OCI-LY7 (cell line): ENCODE data around the gene USP43. TPM values are rescaled to one million over a fixed set of nuclear protein-coding genes. Genes with fewer than 3 reads are reported as not detected.

ENCODE experiments used
- BruUV-seq: library from RNA; stranded (reverse); fragments of 400-500 nt; replicated peaks from 2 replicates; lab custom pipeline; 2021; lab: Mats Ljungman, UMichigan
- CTCF ChIA-PET: fragments of 300-600 bp; sonication (Branson Sonifier 250); formaldehyde crosslinking; loops from one replicate; lab custom pipeline; 2022; ENCODE audit warnings: antibody characterized with exemption; ENCODE audit not compliant: unreplicated experiment; lab: Charles Lee
- POLR2A ChIA-PET: fragments of 300-600 bp; sonication (Branson Sonifier 250); formaldehyde crosslinking; loops from one replicate; lab custom pipeline; 2022; ENCODE audit warnings: antibody characterized with exemption; lab: Charles Lee
- DNase-seq: peaks from one replicate; pipeline ENCODE4 v3.0.0-alpha.2; 2015; ENCODE audit warnings: low spot score
- H2AFZ ChIP-seq: fragments of 200-600 bp; sonication (generic), shearing (Covaris generic); 2 replicates; pipeline ENCODE4 v1.6.1; 2014; ENCODE audit warnings: mild to moderate bottlenecking, antibody characterized with exemption, low read length, moderate library complexity
- H3K27ac ChIP-seq: fragments of 200-600 bp; sonication (generic); 2 replicates; pipeline ENCODE4 v1.5.1; 2014; ENCODE audit warnings: mixed run types, low read depth, mild to moderate bottlenecking, moderate library complexity, low read length, inconsistent platforms; ENCODE audit not compliant: poor library complexity, severe bottlenecking
- H3K36me3 ChIP-seq: fragments of 200-600 bp; sonication (generic); 2 replicates; pipeline ENCODE4 v1.6.1; 2014; ENCODE audit warnings: mild to moderate bottlenecking, antibody characterized with exemption, low read length, moderate library complexity, mixed read lengths; ENCODE audit not compliant: insufficient read depth
- H3K4me1 ChIP-seq: fragments of 200-600 bp; sonication (generic); 2 replicates; pipeline ENCODE4 v1.5.1; 2014; ENCODE audit warnings: mild to moderate bottlenecking, low read length; ENCODE audit not compliant: insufficient read depth, poor library complexity, severe bottlenecking
- H3K4me2 ChIP-seq: fragments of 200-600 bp; sonication (generic); 2 replicates; pipeline ENCODE4 v1.6.1; 2014; ENCODE audit warnings: mild to moderate bottlenecking, low read length
- H3K4me3 ChIP-seq: fragments of 200-600 bp; sonication (generic); 2 replicates; pipeline ENCODE4 v1.5.1; 2014; ENCODE audit warnings: mild to moderate bottlenecking, low read depth, low read length; ENCODE audit not compliant: poor library complexity, severe bottlenecking
- H3K79me2 ChIP-seq: fragments of 200-600 bp; sonication (generic); 2 replicates; pipeline ENCODE4 v1.6.1; 2016; ENCODE audit warnings: low read depth, mild to moderate bottlenecking, low read length, moderate library complexity, mixed read lengths; ENCODE audit not compliant: insufficient read depth
- H3K9me2 ChIP-seq: fragments of 200-600 bp; sonication (generic); 2 replicates; pipeline ENCODE4 v1.6.1; 2016; ENCODE audit warnings: mild to moderate bottlenecking, low read length, mixed read lengths; ENCODE audit not compliant: insufficient read depth
- H3K9me3 ChIP-seq: fragments of 200-600 bp; sonication (generic); 2 replicates; pipeline ENCODE4 v1.6.1; 2014; ENCODE audit warnings: mild to moderate bottlenecking, mixed run types, low read length, mixed read lengths
- H4K20me1 ChIP-seq: fragments of 200-600 bp; sonication (generic); 2 replicates; pipeline ENCODE4 v1.6.1; 2014; ENCODE audit warnings: mild to moderate bottlenecking, antibody characterized with exemption, low read length, moderate library complexity, mixed read lengths; ENCODE audit not compliant: insufficient read depth
- CTCF ChIP-seq: fragments of 200-600 bp; sonication (generic); conservative IDR thresholded peaks from 2 replicates; pipeline ENCODE4 v1.5.1; 2014; ENCODE audit warnings: mild to moderate bottlenecking, antibody characterized with exemption, low read length, moderate library complexity, mixed read lengths
- EZH2phosphoT487 ChIP-seq: fragments of 200-600 bp; sonication (generic); IDR thresholded peaks from 2 replicates; pipeline ENCODE4 v1.6.1; 2018; ENCODE audit warnings: low read depth, borderline replicate concordance, mild to moderate bottlenecking, mixed run types, antibody characterized with exemption, low read length, moderate library complexity, mixed read lengths
- intact Hi-C: fragments of 100-400 bp; cut with micrococcal nuclease; formaldehyde crosslinking; loops from one replicate; pipeline ENCODE4 v1.10.0; 2022; ENCODE audit not compliant: unreplicated experiment
- total RNA-seq, 2 experiments: library from RNA; depleted of rRNA in 1 of 2; stranded (reverse); fragments of >200 nt in 1 of 2; shearing (Covaris generic) in 1 of 2; gene quantifications; 2 replicates each; pipeline ENCODE4 v1.2.3, GENCODE V29; 2014 to 2022

Gene USP43
- total RNA-seq, 2 experiments from 2014 or later = 1.3 to 2.7 TPM

GRCh38 chr17:9677411-9677810, 32.1 kb downstream of the USP43 start:
- intact Hi-C loops = no loop called here
- H3K79me2 ChIP-seq = no peaks in the 10 kb centered on the region
- no peaks in the 10 kb centered on the region for H3K36me3 ChIP-seq
- H3K4me1 ChIP-seq = no peaks in the 10 kb centered on the region
- H3K9me2 ChIP-seq = no peaks in the 10 kb centered on the region
- POLR2A ChIA-PET = no interaction called here
- H3K4me2 ChIP-seq = no peak overlapping the region
- TF ChIP-seq EZH2phosphoT487 (no peak), CTCF (no peak)
- DNase-seq = no peak
- CTCF ChIA-PET = no interaction called here
- H3K4me3 ChIP-seq = no peak overlapping the region
- 0 out of 2 replicates have a peak, but pooled peaks cover 10% of the 10 kb centered on the region for H3K9me3 ChIP-seq
- H4K20me1 ChIP-seq = no peaks in the 10 kb centered on the region
- H3K27ac ChIP-seq = no peak overlapping the region
- no peak overlapping the region for H2AFZ ChIP-seq
- no TSS peak for BruUV-seq

- Histone ChIP-seq H3K4me1 (no peaks in the 10 kb centered on the region), H3K9me2 (no peaks in the 10 kb centered on the region), H3K9me3 (0 out of 2 replicates have a peak, but pooled peaks cover 10% of the 10 kb centered on the region), H3K36me3 (no peaks in the 10 kb centered on the region), H3K4me3 (no peak overlapping the region), H3K79me2 (no peaks in the 10 kb centered on the region), H3K4me2 (no peak overlapping the region), H3K27ac (no peak overlapping the region), H4K20me1 (no peaks in the 10 kb centered on the region), H2AFZ (no peak overlapping the region)
- ChIA-PET CTCF (no interaction called here), POLR2A (no interaction called here)
- TF ChIP-seq EZH2phosphoT487 (no peak), CTCF (no peak)
- DNase-seq = no peak
- no TSS peak for BruUV-seq
- intact Hi-C loops = no loop called here
Measured at GRCh38 chr17:9677896-9678295, 32.6 kb downstream of the USP43 start.

GRCh38 chr17:9684955-9685621, 39.8 kb downstream of the USP43 start:
- Histone ChIP-seq H3K9me2 (no peaks in the 10 kb centered on the region), H3K4me1 (no peaks in the 10 kb centered on the region), H4K20me1 (no peaks in the 10 kb centered on the region), H3K27ac (no peak overlapping the region), H3K9me3 (0 out of 2 replicates have a peak, but pooled peaks cover 5% of the 10 kb centered on the region), H2AFZ (no peak overlapping the region), H3K79me2 (no peaks in the 10 kb centered on the region), H3K4me3 (no peak overlapping the region), H3K4me2 (no peak overlapping the region), H3K36me3 (no peaks in the 10 kb centered on the region)
- ChIA-PET CTCF (no interaction called here), POLR2A (interaction anchor here (0.7 kb wide), 1 partner anchor 844 kb away, joined by 3 read pairs; no protein-coding TSS in a partner anchor)
- DNase-seq = no peak
- TF ChIP-seq EZH2phosphoT487 (no peak), CTCF (no peak)
- intact Hi-C loops = no loop called here
- BruUV-seq = no TSS peak
